Measurements from ENCODE around the gene DOCK7.

- TF ChIP-seq EZH2phosphoT487 (IDR thresholded peaks at IDR 0.05; ENCODE audit: borderline replicate concordance, low read length) = no peak
- TF ChIP-seq CTCF (conservative IDR thresholded peaks at IDR 0.05; ENCODE audit: low read depth, low read length) = no peak
Measured at GRCh38 chr1:62601457-62601856, 86.7 kb downstream of the DOCK7 start.
